K562 (cell line): ENCODE data around the gene RELCH. TPM values are rescaled to one million over a fixed set of nuclear protein-coding genes. Genes with fewer than 3 reads are reported as not detected.

Experiments
- ATAC-seq: fragments of 200-7000 bp; cut with Tn5 transposase; 3 replicates; pipeline ENCODE4 v1.9.1; 2020; ENCODE audit warnings: moderate library complexity
- BruUV-seq: library from RNA; stranded (reverse); fragments of 400-500 nt; replicated peaks from 2 replicates; lab custom pipeline; 2021; lab: Mats Ljungman, UMichigan
- CTCF ChIA-PET: fragments of 300-600 bp; formaldehyde crosslinking; extraction: SDS; loops from one replicate; lab custom pipeline; 2021; ENCODE audit warnings: low intra/inter-chr PET ratio; lab: Yijun Ruan, JAX
- POLR2A ChIA-PET: fragments of 300-600, 350-650 bp; sonication (Branson Sonifier 250); formaldehyde crosslinking; extraction: SDS; loops from one replicate; lab custom pipeline; 2021; ENCODE audit warnings: antibody characterized with exemption, inconsistent platforms; lab: Yijun Ruan, JAX
- DNase-seq, 4 experiments: peaks; one replicate each; pipeline versions ENCODE4 v3.0.0 to v3.0.0-alpha.2; 2011 to 2018; ENCODE audit warnings: low spot score in 3 of 4, mixed read lengths in 3 of 4; ENCODE audit errors: extremely low read depth in 1 of 4
- FAIRE-seq: peaks from 2 replicates; lab custom pipeline; 2011; peaks lifted over from hg19 to GRCh38; lab: Jason Lieb, UNC
- H2AFZ ChIP-seq: 2 replicates; pipeline ENCODE4 v1.6.0; 2011; ENCODE audit warnings: low read depth, low read length, control low read depth, inconsistent platforms
- H3K27ac ChIP-seq: fragments of 200-600 bp; 3 replicates; pipeline ENCODE4 v1.8.0; 2011; ENCODE audit warnings: low read depth, mild to moderate bottlenecking, control low read depth, inconsistent platforms, low read length, moderate library complexity, mixed read lengths; ENCODE audit errors: extremely low read depth
- H3K27me3 ChIP-seq, 2 experiments: fragments of 300-600 bp in 1 of 2; 2 replicates in 1 of 2; 3 replicates in 1 of 2; pipeline versions ENCODE4 v1.6.0 to v1.8.0; 2011; ENCODE audit warnings: inconsistent platforms in 2 of 2, low read length in 2 of 2, mild to moderate bottlenecking in 1 of 2, mixed read lengths in 1 of 2, moderate library complexity in 1 of 2; ENCODE audit not compliant: control insufficient read depth in 2 of 2, insufficient read depth in 2 of 2
- H3K36me3 ChIP-seq: fragments of 300-600 bp; 3 replicates; pipeline ENCODE4 v1.8.0; 2011; ENCODE audit warnings: mild to moderate bottlenecking, low read length, inconsistent platforms; ENCODE audit not compliant: control insufficient read depth, insufficient read depth
- H3K4me1 ChIP-seq, 2 experiments: fragments of 200-600 bp in 1 of 2; replicated peaks in 1 of 2; 2 replicates in 1 of 2; 3 replicates in 1 of 2; pipeline versions ENCODE4 v1.5.1 to v1.8.0; 2011; ENCODE audit warnings: inconsistent platforms in 2 of 2, low read length in 2 of 2, mild to moderate bottlenecking in 1 of 2, mixed read lengths in 1 of 2, moderate library complexity in 1 of 2; ENCODE audit not compliant: control insufficient read depth in 2 of 2, insufficient read depth in 2 of 2
- H3K4me2 ChIP-seq: 2 replicates; pipeline ENCODE4 v1.6.1; 2011; ENCODE audit warnings: low read length, control low read depth, inconsistent platforms, mixed read lengths; ENCODE audit not compliant: insufficient read depth
- H3K4me3 ChIP-seq: fragments of 200-600 bp; sonication (generic), shearing (Covaris generic); 2 replicates; pipeline ENCODE4 v1.5.1; 2016; ENCODE audit warnings: control low read depth, inconsistent platforms
- H3K79me2 ChIP-seq: fragments of 200-600 bp; 3 replicates; pipeline ENCODE4 v1.8.0; 2011; ENCODE audit warnings: low read length, inconsistent platforms; ENCODE audit not compliant: control insufficient read depth, insufficient read depth
- H3K9ac ChIP-seq, 2 experiments: 2 replicates each; pipeline versions ENCODE4 v1.6.0 to v1.6.1; 2011; ENCODE audit warnings: low read depth in 2 of 2, low read length in 2 of 2, control low read depth in 1 of 2, inconsistent platforms in 1 of 2, mild to moderate bottlenecking in 1 of 2, mixed read lengths in 1 of 2; ENCODE audit not compliant: insufficient read depth in 1 of 2
- H3K9me1 ChIP-seq: one replicate; pipeline ENCODE4 v1.6.0; 2011; ENCODE audit warnings: inconsistent platforms, mild to moderate bottlenecking, low read length, moderate library complexity; ENCODE audit not compliant: control insufficient read depth, insufficient read depth
- H3K9me3 ChIP-seq: replicated peaks from 2 replicates; pipeline ENCODE4 v1.5.1; 2011; ENCODE audit warnings: low read depth, low read length, inconsistent platforms; ENCODE audit not compliant: control insufficient read depth, insufficient read depth
- H4K20me1 ChIP-seq: replicated peaks from 2 replicates; pipeline ENCODE4 v1.6.1; 2011; ENCODE audit warnings: low read length, inconsistent platforms, mixed read lengths; ENCODE audit not compliant: control insufficient read depth, insufficient read depth
- BMI1 ChIP-seq: fragments of 150-350 bp; IDR thresholded peaks from 2 replicates; pipeline ENCODE4 v1.6.1; 2014; ENCODE audit warnings: low read length
- CBX2 ChIP-seq: fragments of 200-600 bp; sonication (generic); IDR thresholded peaks from one replicate; pipeline ENCODE4 v1.6.1; 2012; ENCODE audit warnings: mild to moderate bottlenecking, low read length, inconsistent platforms; ENCODE audit not compliant: insufficient read depth, poor library complexity, severe bottlenecking
- CBX3 ChIP-seq, 2 experiments: IDR thresholded peaks; 1 replicate in 1 of 2; 2 replicates in 1 of 2; pipeline ENCODE4 v1.6.1; 2012; ENCODE audit warnings: inconsistent platforms in 2 of 2, low read length in 2 of 2, borderline replicate concordance in 1 of 2, control low read depth in 1 of 2
- EHMT2 ChIP-seq: fragments of 450-650 bp; IDR thresholded peaks from 2 replicates; pipeline ENCODE4 v1.6.1; 2018; ENCODE audit warnings: antibody characterized with exemption
- FOXJ3 ChIP-seq: sonication (generic); formaldehyde crosslinking; IDR thresholded peaks from 2 replicates; pipeline ENCODE4 v1.4.0; 2020; ENCODE audit warnings: mild to moderate bottlenecking, missing genetic modification reagents
- GABPB1 ChIP-seq: sonication (generic); formaldehyde crosslinking; IDR thresholded peaks from 2 replicates; pipeline ENCODE4 v1.8.0; 2022; ENCODE audit warnings: mild to moderate bottlenecking, missing genetic modification reagents
- MLX ChIP-seq, 2 experiments: fragments of 450-650 bp in 1 of 2; sonication (generic) in 1 of 2; formaldehyde crosslinking; conservative IDR thresholded peaks; 2 replicates each; pipeline versions ENCODE4 v1.4.0 to v1.8.1; 2020 to 2022; ENCODE audit warnings: mild to moderate bottlenecking in 1 of 2, missing genetic modification reagents in 1 of 2
- NR0B1 ChIP-seq: fragments of 450-650 bp; IDR thresholded peaks from one replicate; pipeline ENCODE4 v1.6.1; 2018; ENCODE audit warnings: mild to moderate bottlenecking, moderate library complexity; ENCODE audit not compliant: partially characterized antibody
- RAD51 ChIP-seq: fragments of 450-650 bp; IDR thresholded peaks from 2 replicates; pipeline ENCODE4 v1.7.1; 2016; ENCODE audit warnings: low read depth, mild to moderate bottlenecking, borderline replicate concordance
- RREB1 ChIP-seq: fragments of 250-450 bp; sonication (Bioruptor Pico); IDR thresholded peaks from 2 replicates; pipeline ENCODE4 v1.4.0; 2020
- TGIF2 ChIP-seq: sonication (generic); formaldehyde crosslinking; IDR thresholded peaks from 2 replicates; pipeline ENCODE4 v1.8.1; 2022; ENCODE audit warnings: mild to moderate bottlenecking, missing genetic modification reagents, moderate library complexity
- ZNF23 ChIP-seq: fragments of 250-450 bp; sonication (Bioruptor Pico); IDR thresholded peaks from 2 replicates; pipeline ENCODE4 v1.4.0; 2020; ENCODE audit warnings: mild to moderate bottlenecking
- ZNF436 ChIP-seq: fragments of 250-450, 450-650 bp; sonication (Bioruptor Pico); formaldehyde crosslinking; IDR thresholded peaks from 2 replicates; pipeline ENCODE4 v1.7.0; 2020; ENCODE audit warnings: mild to moderate bottlenecking
- WGBS: fragments of 100-300 bp; shearing (Covaris generic); methylation state at CpG from one replicate; pipeline ENCODE4 v1.1.6; 2016; ENCODE audit warnings: low coverage, mixed read lengths; ENCODE audit not compliant: insufficient coverage; ENCODE audit errors: missing lambda C conversion rate; 5-methylcytosine and 5-hydroxymethylcytosine counted together
- in situ Hi-C: fragments of 300-500 bp; cut with MboI; formaldehyde crosslinking; loops from 4 replicates; pipeline ENCODE4 v1.15.0; 2018; ENCODE audit warnings: inconsistent platforms, mixed read lengths
- intact Hi-C: fragments of 100-400 bp; cut with micrococcal nuclease; formaldehyde crosslinking; loops from 2 replicates; pipeline ENCODE4 v1.14.2; 2022
- polyA plus RNA-seq, 8 experiments: library from polyadenylated mRNA; depleted of rRNA in 4 of 8; stranded (reverse) in 5 of 8; unstranded in 3 of 8; fragments of >200 nt; fragmentation: Nextera tagmentation in 2 of 8; fragmentation: Illumina TruSeq in 1 of 8; extraction: Ambion mirVana in 2 of 8; extraction: Trizol in 1 of 8; gene quantifications; 2 replicates each; pipeline versions ENCODE4 v1.2.1 to v1.2.3, GENCODE V29; 2011 to 2014; ENCODE audit warnings: inconsistent platforms in 1 of 8, missing spikeins in 1 of 8
- total RNA-seq, 7 experiments: library from RNA; depleted of rRNA in 6 of 7; stranded (reverse); fragments of >200 nt in 6 of 7; fragmentation: Illumina TruSeq in 2 of 7; extraction: Trizol in 2 of 7; gene quantifications; 2 replicates each; pipeline versions ENCODE4 v1.2.1 to v1.2.3, GENCODE V29; 2011 to 2021; ENCODE audit warnings: low replicate concordance in 1 of 7

Gene RELCH
- total and polyA plus RNA-seq, 9 of the 15 experiments (the other 6 are each of a cell fraction or from before 2014, with no cell fraction given): 1.4 to 13.6 (median 7.6) TPM

GRCh38 chr18:62340996-62341395 lies 153.9 kb downstream of the RELCH start:
- Histone ChIP-seq H3K9me3 (no peaks in the 10 kb centered on the region), H3K27ac (no peak overlapping the region), H3K4me3 (no peak overlapping the region), H3K9ac (no peak overlapping the region), H4K20me1 (peaks cover 4% of the 10 kb centered on the region; the same call in 1 of the 2 replicates), H3K79me2 (no peaks in the 10 kb centered on the region), H3K27me3 (peaks cover 18 to 31% of the 10 kb centered on the region in 2 experiments), H3K4me2 (no peak overlapping the region), H3K4me1 (no peaks in the 10 kb centered on the region; a peak in 1 of 5 replicates), H3K36me3 (no peaks in the 10 kb centered on the region), H3K9me1 (no peaks in the 10 kb centered on the region), H2AFZ (no peak overlapping the region)
- DNase-seq: no peak
- intact Hi-C loops (no loop called here), in situ Hi-C loops (no loop called here)
- CTCF ChIA-PET: no interaction called here
- no peak for TF ChIP-seq TGIF2
- no peak for TF ChIP-seq RAD51
- TF ChIP-seq MLX (CRISPR knock-in tag; conservative IDR thresholded peaks at IDR 0.05): no peak
- TF ChIP-seq NR0B1: no peak
- no peak for TF ChIP-seq ZNF436
- 0 out of 2 replicates have a peak, but pooled peaks have one; percentile 24 for TF ChIP-seq BMI1
- no peak for TF ChIP-seq FOXJ3 (CRISPR knock-in tag)
- no peak for TF ChIP-seq ZNF23
- no peak for TF ChIP-seq CBX3 (IDR thresholded peaks at IDR 0.05; ENCODE audit: borderline replicate concordance in 1 of 2, low read length in 2 of 2)
- no peak for TF ChIP-seq GABPB1 (CRISPR knock-in tag)
- TF ChIP-seq CBX2: peak; percentile 38
- no peak for TF ChIP-seq RREB1 (CRISPR knock-in tag)
- no peak for TF ChIP-seq EHMT2
- WGBS: 3% methylated on average over 8 of the region's 9 CpGs
- BruUV-seq: no TSS peak
- no peak for ATAC-seq
- no peak for FAIRE-seq
- POLR2A ChIA-PET: no interaction called here
